ENCODE results near the gene SORCS2.

The SORCS2 gene

GRCh38 chr4:7300711-7301095, 108.4 kb downstream of the SORCS2 start:
- ChIA-PET CTCF (interaction anchor here (1.0 to 2.8 kb wide), 3 partner anchors 12 to 107 kb away, joined by 4 to 13 read pairs (median 5); no protein-coding TSS in a partner anchor), POLR2A (no interaction called here)
- TF ChIP-seq CTCF (IDR thresholded peaks at IDR 0.05; ENCODE audit: insufficient read depth, low read length, missing control alignments) = no peak
- DNase-seq (ENCODE audit: low read depth, low spot score) = no peak
- H3K4me3 ChIP-seq (ENCODE audit: low read depth, low read length) = no peak overlapping the region

GRCh38 chr4:7301126-7301785, 108.9 kb downstream of the SORCS2 start:
- no peak for DNase-seq (ENCODE audit: low read depth, low spot score)
- CTCF ChIA-PET = interaction anchor here (1.0 to 2.8 kb wide), 3 partner anchors 14 to 109 kb away, joined by 4 to 13 read pairs (median 5); partner anchors contain the start of gene SORCS2
- POLR2A ChIA-PET = no interaction called here
- H3K4me3 ChIP-seq (ENCODE audit: low read depth, low read length) = no peak overlapping the region
- TF ChIP-seq CTCF (IDR thresholded peaks at IDR 0.05; ENCODE audit: insufficient read depth, low read length, missing control alignments) = no peak

GRCh38 chr4:7301846-7302630, 109.7 kb downstream of the SORCS2 start:
- TF ChIP-seq CTCF (IDR thresholded peaks at IDR 0.05; ENCODE audit: insufficient read depth, low read length, missing control alignments) = no peak
- POLR2A ChIA-PET = no interaction called here
- CTCF ChIA-PET = interaction anchor here (1.1 to 2.8 kb wide), 3 partner anchors 32 to 110 kb away, joined by 3 to 13 read pairs (median 5); partner anchors contain the start of gene SORCS2
- no peak overlapping the region for H3K4me3 ChIP-seq (ENCODE audit: low read depth, low read length)
- DNase-seq (ENCODE audit: low read depth, low spot score) = no peak

GRCh38 chr4:7302781-7303404, 110.6 kb downstream of the SORCS2 start:
- DNase-seq (ENCODE audit: low read depth, low spot score) = no peak
- ChIA-PET POLR2A (no interaction called here), CTCF (interaction anchor here (1.1 to 2.8 kb wide), 3 partner anchors 31 to 111 kb away, joined by 3 to 13 read pairs (median 5); partner anchors contain the start of gene SORCS2)
- no peak for TF ChIP-seq CTCF (IDR thresholded peaks at IDR 0.05; ENCODE audit: insufficient read depth, low read length, missing control alignments)
- no peak overlapping the region for H3K4me3 ChIP-seq (ENCODE audit: low read depth, low read length)

GRCh38 chr4:7303561-7303960, 111.2 kb downstream of the SORCS2 start:
- ChIA-PET CTCF (interaction anchor here (1.0 to 2.8 kb wide), 2 partner anchors 7 to 110 kb away, joined by 4 to 13 read pairs; no protein-coding TSS in a partner anchor), POLR2A (no interaction called here)
- no peak for TF ChIP-seq CTCF (IDR thresholded peaks at IDR 0.05; ENCODE audit: insufficient read depth, low read length, missing control alignments)
- H3K4me3 ChIP-seq (ENCODE audit: low read depth, low read length) = no peak overlapping the region
- no peak for DNase-seq (ENCODE audit: low read depth, low spot score)
